NCI-H526 treated with DMSO at 0.1 percent for 48 hours (cell line): Measurements from ENCODE around the gene CRISPLD2.

Source experiments
- DNase-seq: peaks from one replicate; lab custom pipeline; 2025; lab: John Stamatoyannopoulos, UW

CRISPLD2 gene, protein sequence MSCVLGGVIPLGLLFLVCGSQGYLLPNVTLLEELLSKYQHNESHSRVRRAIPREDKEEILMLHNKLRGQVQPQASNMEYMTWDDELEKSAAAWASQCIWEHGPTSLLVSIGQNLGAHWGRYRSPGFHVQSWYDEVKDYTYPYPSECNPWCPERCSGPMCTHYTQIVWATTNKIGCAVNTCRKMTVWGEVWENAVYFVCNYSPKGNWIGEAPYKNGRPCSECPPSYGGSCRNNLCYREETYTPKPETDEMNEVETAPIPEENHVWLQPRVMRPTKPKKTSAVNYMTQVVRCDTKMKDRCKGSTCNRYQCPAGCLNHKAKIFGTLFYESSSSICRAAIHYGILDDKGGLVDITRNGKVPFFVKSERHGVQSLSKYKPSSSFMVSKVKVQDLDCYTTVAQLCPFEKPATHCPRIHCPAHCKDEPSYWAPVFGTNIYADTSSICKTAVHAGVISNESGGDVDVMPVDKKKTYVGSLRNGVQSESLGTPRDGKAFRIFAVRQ

DNA sequence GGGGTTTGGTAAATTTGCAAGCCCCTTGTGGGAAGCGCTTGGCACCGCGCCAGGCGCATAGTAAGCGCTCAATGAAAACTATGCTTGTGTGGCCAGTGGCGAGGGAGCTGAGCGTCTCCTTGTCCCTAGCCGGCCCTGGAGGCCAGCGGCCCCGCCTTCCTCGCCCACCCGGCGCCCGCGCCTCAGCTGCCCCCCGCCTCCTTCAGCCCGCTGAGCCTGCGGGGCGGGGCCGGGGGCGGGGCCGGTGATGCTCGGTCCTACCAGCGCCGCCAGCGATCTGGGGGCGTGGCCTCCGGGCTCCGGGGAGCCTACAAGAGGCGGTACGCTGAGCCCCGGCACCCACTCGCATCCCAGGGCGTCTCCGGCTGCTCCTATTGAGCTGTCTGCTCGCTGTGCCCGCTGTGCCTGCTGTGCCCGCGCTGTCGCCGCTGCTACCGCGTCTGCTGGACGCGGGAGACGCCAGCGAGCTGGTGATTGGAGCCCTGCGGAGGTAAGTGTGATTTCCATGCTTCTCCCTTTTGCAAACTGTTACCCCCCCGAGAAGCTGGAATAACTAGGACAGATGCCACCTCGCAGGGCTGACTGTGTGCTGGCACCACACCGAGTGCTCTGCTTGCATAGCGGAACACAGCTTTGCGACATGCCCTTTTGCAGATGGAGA, at the start of gene CRISPLD2:
Gene CRISPLD2, plus strand, starts transcription at position 342 of the 661 bp plus-strand sequence. CDS start 18,511 bp downstream, outside the sequence.
- peak; percentile 38 for DNase-seq

DNA sequence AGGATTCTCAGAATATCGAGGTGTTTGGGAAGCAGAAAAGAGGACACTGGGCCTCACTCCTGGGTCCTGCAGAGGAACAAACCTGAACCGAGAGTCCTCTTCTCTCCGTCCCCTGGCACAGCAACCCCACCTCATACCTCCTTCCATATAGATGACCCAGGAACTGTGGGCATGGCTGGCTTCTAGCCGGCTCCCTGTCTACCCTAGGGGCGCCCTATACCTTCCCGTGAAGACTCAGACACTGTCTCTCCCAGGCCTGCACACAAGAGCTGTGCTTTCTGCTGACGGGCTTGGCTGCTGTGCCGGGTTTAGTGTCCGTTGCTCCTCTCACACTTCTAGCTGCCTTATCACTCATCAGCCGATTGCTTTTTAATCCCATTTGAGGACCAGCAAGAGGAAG, 46.5 kb upstream of the CRISPLD2 start:
- DNase-seq: no peak

DNA sequence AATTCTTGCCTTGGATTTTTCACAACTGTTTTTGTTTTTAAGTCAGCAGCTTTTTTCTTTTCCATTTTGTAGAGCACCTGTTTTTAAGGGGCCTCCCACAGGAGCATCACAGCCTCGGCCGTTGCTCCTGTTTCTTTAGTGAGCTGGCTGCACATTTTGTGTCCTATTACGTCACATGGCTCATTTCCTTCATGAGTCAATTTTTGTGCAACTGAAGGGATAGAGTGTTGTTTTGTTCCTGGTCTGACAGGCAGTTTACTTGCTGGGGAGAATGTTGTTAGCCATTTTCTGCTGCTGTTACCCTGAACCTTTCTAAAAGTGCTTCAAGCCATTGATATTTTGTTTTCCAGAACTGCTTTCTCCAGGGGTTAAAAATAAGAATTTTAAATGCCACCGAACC, 45.0 kb upstream of the CRISPLD2 start:
- no peak for DNase-seq

DNA sequence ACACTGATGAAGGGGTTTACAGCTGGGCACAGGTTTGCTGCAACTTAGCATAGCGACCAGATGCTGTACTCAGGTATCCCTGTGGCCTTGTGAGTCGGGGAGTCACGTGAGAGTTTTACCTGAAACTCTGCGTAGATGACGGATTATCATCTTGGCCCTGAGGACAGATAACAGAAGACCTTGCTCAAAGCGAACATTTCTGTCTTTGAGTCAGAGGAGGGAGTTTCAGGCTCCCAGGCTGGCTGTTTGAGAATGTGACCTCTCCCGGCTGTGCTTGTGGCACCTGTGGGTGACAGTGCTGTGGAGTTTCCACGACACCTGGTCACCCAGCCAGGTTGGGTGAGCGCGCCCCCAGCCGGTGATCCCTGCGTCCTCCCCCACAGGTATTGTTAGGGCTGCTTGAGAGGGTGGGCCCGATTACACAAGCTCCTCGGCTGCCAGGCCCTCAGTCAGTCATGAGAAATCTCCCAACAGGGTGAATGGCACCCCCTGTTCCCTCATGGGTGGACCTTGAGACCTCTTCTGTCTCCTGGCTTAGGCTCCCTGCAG, 44.4 kb upstream of the CRISPLD2 start:
- no peak for DNase-seq

DNA sequence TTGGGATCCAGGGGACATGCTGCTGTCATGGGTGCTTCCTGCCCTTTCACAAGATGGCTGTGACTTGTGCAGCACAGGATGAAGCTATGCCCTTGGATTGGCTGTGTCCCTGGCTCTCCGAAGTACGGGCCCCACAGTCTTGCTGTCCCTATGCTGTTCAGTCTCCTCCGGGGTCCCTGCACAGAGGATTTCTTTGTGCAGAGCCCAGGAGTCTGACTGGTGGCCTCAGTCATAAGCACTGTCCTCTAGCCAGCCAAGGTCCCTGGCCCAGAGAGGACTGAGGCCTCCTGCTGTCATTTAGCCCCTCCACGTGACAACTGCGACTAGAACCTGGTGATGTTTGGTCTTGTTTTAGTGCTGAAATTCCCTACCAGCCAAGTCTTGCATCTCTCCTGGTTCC, 42.4 kb upstream of the CRISPLD2 start:
- DNase-seq: no peak

DNA sequence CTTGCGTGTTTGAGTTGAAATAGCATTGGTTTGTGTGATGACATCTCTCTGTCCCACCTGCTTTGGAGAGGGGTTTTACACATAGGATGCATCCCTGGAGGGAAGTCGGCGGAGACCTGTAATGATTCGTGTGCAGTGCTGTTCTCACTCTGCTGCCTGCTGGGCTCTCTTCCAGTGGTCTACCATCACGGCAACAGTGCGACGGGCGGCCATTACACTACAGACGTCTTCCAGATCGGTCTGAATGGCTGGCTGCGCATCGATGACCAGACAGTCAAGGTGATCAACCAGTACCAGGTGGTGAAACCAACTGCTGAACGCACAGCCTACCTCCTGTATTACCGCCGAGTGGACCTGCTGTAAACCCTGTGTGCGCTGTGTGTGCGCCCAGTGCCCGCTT, 41.1 kb upstream of the CRISPLD2 start:
- DNase-seq: no peak

DNA sequence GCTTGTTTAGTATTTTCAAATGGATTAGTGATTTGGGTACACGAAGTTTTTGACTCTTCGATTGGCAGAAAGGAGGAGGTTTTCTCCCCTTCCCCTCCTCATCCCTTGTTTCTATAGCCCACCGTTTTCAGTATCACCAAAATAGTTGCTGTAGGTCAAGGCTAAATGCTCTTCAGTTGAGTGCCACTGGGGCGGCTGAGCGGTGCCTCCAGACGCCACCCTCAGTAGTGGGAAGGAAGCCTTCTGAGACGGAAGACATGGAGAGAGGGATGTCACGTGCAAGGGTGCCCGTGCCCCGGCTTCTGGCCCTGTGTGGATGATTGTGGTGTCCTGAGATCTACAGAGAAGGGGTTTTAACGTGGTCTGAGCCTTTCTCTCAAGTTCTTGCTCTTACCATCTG, 39.7 kb upstream of the CRISPLD2 start:
- no peak for DNase-seq

DNA sequence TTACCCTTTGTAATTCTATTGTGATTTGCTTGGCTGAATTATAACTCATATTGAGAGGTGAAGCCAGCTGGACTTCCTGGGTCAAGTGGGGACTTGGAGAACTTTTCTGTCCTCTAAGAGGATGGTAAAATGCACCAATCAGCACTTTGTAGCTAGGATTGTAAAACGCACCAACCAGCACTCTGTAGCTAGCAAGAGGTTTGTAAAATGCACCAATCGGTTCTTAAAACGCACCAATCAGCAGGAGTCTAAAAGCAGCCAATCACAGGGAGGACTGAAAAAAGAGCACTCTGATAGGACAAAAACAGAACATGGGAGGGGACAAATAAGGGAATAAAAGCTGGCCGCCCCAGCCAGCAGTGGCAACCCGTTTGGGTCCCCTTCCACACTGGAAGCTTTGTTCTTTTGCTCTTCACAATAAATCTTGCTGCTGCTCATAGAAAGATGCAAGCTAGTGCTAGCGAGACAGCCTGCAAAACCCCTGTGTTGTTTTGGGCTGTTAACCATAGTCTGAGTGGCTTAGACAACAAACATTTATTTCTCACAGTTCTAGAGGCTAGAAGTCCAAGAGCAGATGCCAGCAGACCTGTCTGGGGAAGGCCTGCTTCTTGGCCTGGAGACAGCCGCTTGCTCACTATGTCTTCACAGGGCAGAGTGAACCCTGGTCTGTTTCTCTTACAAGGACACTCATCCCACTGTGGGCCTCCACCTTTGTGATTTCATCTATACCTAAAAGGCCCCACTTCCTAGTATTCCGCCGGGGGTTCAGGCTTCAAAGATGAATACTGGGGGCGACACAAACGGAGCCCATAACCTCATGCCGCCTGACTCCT, 39.0 kb upstream of the CRISPLD2 start:
- no peak for DNase-seq

DNA sequence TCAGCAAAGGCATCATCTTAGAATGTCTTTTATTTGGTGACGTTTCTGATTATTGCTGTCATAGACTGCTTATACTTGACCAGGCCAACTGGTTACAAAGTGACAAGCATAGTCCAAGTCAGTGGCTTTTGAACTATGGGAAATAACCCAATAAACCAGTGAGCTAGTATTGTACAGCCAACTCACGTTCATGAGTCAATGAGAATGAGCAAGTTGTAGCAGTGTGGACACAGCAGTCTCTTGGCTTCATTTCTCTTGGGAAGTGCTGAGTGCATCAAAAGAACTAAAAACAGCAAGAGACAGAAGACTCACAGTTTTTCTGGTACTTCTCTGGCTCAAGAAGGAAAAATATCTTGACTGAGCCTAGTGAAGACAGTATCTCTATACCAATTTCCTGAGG, 36.9 kb upstream of the CRISPLD2 start:
- DNase-seq: no peak

DNA sequence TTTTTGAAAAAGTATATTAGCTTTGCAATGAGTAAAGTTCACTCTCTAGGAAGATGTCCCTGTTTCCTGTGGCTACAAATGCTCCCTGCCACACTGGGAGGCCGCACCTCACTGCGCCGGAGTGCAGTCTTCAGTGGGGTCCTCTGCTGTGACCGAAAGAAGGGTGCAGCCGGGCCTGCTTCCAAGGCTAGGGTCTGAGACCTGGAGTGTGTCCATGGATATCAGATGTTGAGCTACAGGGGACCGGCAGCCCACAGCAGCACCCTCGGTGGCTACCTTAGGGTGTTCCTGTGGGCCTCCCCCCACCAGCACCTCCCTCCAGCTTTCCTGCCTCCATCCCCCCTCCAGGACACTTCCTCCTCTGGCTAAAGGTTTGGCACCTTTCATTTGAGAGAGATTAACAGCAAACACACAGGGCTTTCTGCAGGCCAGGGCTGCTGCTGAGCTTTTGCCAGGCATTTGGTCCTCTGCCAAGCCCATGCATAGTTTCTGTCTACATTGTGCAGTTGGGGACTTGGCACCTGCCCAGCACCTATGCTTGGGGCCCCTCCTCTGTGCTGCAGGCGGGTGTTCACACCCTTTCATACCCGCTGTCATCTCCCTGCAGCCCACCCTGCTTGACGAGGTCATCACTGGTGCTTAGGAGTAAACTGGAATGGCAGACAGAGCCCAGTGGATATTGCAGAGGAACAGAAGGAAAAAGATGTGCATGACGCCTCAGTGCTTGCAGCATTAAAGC, 33.8 kb upstream of the CRISPLD2 start:
- no peak for DNase-seq

DNA sequence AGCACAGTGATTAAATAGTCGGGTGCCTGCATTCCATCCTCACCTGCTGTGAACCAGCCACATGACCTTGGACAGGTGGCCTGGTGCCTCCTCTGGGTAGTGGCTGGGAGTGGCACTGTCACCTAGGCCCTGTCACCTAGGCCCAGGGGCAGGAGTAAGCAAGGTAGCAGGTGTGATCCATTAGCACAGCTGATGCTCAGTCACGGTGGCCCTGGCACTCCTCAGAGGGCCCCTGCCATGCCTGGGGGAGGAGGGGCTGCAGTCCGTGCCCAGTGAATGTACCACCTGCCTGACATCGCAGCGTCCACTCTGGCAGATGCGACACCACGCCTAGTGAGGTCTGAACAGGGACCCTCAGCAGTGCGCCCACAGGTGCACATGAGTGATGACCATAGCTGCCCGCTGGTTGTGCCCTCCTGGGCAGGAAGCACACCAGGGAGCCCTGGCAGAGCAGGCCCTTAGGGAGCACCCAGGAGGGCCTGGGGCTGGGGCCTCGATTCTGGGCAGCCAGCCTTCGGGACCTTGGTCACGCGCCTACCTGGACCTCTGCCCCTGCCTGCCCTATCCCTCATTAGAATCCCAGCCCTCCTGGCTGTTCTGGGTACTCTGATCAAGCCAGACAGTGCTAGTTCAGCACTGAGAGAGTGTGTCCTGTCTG, 33.1 kb upstream of the CRISPLD2 start:
- no peak for DNase-seq

DNA sequence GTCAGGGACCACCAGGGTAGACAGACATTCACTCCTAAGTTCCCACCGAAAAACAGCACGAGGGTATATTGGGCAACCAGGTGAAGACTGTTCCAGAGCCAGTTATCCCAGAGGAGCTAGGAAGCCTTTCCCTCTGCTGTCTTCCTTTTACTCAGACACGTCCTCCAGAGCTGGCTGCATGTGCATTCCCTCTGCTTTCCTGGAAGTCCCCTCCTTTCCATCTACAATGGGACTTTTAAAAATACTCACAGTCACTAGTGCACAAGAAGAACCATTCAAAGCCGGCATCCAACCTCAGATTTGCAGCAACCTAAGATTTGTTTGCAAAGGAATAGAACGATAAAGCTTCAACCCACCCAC, 32.5 kb upstream of the CRISPLD2 start:
- DNase-seq: no peak

DNA sequence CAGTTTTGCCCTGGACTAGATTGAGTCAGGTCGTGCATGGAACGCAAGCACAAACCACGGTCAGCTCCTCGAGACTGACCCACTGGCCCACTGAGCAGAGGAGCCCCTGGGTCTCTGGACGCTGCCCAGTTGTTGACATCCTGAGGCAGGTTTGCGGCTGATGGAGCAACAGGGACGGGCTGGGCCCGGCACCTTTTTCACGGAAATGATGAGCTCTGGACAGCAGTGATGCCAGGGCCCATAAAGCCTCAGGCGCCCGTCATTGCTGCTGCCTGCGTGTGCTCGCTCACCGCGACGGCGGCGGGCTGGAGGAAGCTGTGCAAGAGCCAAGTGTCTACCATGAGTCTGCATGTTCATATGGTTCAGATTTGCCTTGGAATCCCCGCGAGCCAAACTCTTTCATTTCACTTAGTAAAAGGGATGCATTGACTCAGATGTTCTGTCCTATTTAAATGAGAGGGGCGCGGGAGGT, 30.8 kb upstream of the CRISPLD2 start:
- DNase-seq: no peak

DNA sequence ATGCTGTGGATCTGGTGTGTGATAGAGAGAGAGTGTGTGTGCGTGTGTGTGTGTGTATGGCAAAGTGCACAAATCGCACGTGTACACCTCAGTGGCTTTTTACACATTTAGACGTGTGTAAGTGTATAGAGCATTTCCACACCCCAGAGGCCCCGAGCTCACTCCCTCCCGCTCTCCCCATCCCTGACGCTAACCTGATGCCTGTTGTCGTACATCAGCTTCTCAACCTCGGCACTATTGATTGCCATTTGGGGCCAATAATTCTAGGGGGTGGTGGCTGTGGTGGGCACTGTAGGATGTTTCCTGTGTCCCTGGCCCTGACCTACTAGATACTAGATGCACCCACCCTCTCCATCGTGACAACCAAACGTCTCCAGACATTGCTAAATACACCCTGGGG, 30.4 kb upstream of the CRISPLD2 start:
- no peak for DNase-seq

DNA sequence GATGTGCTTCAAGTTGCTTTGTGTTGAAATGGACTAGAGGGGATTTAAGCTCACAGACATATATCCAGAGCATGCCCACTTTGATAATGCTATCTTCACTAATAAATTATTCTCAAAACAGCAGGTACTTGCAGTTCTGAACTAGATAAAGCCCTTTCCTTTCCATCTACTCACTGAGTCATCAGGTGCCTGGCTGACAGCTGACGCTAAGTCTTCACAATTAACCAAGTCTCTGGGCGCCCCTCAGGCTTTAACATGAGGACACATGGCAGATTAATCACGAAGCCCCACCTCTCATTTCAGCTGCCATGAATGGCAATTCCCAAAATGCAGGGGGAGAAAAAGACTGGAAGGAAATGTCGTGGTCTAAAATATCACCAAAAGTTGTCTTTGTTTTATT, 29.5 kb upstream of the CRISPLD2 start:
- no peak for DNase-seq

DNA sequence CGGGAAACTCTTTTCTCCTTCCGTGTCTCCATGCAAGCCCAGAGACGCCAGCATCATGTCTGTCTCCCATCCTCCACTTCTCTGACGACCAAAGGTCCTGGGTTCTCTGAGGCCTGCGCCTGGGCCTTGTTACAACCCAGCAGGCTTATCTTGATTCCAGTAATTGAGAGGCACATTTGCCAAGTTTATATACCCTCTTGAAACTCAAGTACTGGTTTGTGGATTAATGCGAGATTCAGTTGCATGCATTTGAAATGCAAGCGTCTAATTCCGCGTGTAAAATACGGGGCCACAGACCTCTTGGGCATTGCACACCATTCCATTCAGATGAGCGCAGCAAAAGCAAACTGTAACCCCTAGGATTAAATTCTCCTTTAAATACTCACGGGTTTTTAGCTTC, 28.7 kb upstream of the CRISPLD2 start:
- no peak for DNase-seq

DNA sequence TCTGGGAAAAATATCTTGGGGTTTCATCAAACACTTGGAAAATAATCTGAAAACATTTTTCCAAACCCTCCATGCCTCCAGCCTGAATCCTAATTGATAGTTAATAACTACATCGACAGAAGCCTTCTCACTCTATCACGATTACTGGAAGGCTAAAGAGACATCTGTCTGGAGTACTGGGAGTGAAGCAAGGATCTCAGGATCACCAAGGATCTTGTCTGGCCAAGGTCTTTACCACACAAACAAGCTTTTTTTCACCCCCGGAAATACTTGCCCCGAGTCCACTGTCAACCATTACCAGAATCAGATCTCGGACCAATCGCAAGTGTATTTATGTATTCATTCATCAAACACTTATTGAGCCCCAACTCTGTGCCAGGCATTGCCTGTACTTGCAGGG, 28.3 kb upstream of the CRISPLD2 start:
- DNase-seq: no peak

DNA sequence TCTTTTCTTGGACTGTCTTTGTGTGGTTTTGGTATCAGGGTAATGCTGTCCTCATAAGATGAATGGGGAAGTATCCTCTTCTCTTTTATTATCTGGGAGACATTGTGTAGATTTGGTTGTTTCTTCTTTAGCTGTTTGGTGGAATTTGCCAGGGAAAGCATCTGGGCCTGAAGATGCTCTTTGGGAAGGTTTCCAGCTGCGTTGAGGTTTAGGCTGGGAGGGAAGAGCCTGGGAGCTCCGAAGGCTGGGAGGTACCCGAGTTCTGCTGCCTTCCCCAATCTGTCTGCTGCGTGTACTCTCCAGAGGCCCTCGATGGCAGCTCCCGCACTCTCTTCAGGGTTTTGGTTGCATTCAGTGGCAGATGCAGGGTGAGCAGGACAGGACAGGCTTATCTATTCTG, 25.6 kb upstream of the CRISPLD2 start:
- no peak for DNase-seq

DNA sequence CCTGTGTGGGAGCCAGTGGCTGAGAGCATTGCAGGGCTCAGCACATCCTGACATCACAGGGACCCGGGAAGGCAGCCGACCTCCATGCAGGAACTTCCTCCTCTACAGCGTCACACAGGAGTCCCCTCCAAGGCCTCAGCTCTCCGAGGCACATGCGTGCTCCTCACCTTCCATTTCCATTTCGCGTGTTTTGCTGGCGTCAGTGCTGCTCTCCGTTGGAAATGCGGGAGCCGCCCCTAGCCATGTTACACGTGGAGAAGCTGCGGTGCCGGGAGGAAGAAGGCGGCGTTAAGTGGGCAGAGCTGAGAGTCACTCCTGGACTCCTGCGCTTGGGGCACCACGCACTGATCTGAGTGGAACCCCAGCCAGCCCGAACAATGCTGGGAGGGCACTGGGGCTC, 25.2 kb upstream of the CRISPLD2 start:
- no peak for DNase-seq

DNA sequence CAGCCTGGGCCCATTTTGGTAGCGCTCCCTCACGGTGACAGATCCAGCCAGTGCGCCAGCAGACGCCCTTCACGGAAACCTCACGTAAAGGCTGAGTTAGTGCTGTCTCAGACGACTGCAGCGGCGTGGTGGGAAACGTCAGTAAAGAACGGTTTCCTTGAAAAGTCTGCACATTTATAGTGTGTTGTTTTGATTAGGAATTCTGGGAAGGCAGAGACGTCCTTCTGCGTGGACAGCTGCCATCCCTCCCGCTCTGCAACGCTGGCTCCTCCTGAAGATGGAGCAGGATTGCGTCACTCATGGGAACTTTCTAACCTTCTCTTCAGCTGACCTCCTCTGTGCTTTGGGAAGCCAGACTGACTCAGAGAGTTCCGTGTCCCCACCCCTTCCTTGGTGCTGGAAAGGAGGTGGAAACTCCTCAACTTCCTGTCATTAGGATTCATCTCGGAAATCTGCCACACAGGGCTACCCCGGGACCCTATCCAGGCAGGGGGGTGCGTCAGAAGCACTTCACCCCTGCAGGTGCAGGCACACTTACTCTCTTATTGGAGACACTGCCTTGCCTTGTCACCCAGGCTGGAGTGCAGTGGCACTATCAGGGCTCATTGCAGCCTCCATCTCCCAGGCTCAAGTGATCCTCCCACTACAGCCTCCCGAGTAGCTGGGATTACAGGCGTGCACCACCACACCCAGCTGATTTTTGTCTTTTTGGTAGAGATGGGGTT, 24.3 kb upstream of the CRISPLD2 start:
- DNase-seq: no peak
